Measurements from ENCODE around the gene GATB. TPM values are rescaled to one million over a fixed set of nuclear protein-coding genes. Genes with fewer than 3 reads are reported as not detected.
A peak's percentile ranks its signal among the peaks of the same experiment; 100 is the strongest.

Gene GATB
- total RNA-seq, 6 experiments from 2014 or later = 23.1 to 28.2 (median 24.4) TPM

GRCh38 chr4:151643564-151643963 lies 117.2 kb downstream of the GATB start:
- no peak for DNase-seq
- H3K4me3 Mint-ChIP-seq = no peak overlapping the region
- H3K4me1 Mint-ChIP-seq (ENCODE audit: low read depth) = peaks cover 17% of the 10 kb centered on the region
- H3K27ac Mint-ChIP-seq = no peak overlapping the region
- no peaks in the 10 kb centered on the region for H3K36me3 Mint-ChIP-seq (ENCODE audit: low read depth)
- no peak for TF ChIP-seq CTCF (IDR thresholded peaks at IDR 0.05)
- peaks cover 2% of the 10 kb centered on the region; the same call in 1 of the 2 replicates for H3K27me3 Mint-ChIP-seq (ENCODE audit: insufficient read depth)
- H3K9me3 Mint-ChIP-seq = no peaks in the 10 kb centered on the region

GRCh38 chr4:151641983-151642382 lies 118.8 kb downstream of the GATB start:
- H3K4me1 Mint-ChIP-seq (ENCODE audit: low read depth) = peaks cover 17% of the 10 kb centered on the region
- no peak for TF ChIP-seq CTCF (IDR thresholded peaks at IDR 0.05)

GRCh38 chr4:151641167-151641566 lies 119.6 kb downstream of the GATB start:
- Mint-ChIP-seq H3K4me3 (no peak overlapping the region), H3K36me3 (ENCODE audit: low read depth) (no peaks in the 10 kb centered on the region), H3K4me1 (ENCODE audit: low read depth) (peaks cover 17% of the 10 kb centered on the region), H3K9me3 (no peaks in the 10 kb centered on the region), H3K27ac (peak overlapping the region; percentile 54), H3K27me3 (ENCODE audit: insufficient read depth) (peaks cover 2% of the 10 kb centered on the region; the same call in 1 of the 2 replicates)
- DNase-seq = peak; percentile 68
- TF ChIP-seq CTCF (IDR thresholded peaks at IDR 0.05) = no peak

More at GRCh38 chr4:151641983-151642382, 118.8 kb downstream of the GATB start:
- Mint-ChIP-seq H3K4me3 (no peak overlapping the region), H3K9me3 (no peaks in the 10 kb centered on the region), H3K27me3 (ENCODE audit: insufficient read depth) (peaks cover 2% of the 10 kb centered on the region; the same call in 1 of the 2 replicates), H3K27ac (no peak overlapping the region), H3K36me3 (ENCODE audit: low read depth) (no peaks in the 10 kb centered on the region)
- no peak for DNase-seq

- Mint-ChIP-seq H3K4me1 (ENCODE audit: low read depth) (peaks cover 17% of the 10 kb centered on the region), H3K36me3 (ENCODE audit: low read depth) (no peaks in the 10 kb centered on the region)
Observed at GRCh38 chr4:151640381-151640780, 120.4 kb downstream of the GATB start.

GRCh38 chr4:151638295-151638858 lies 122.4 kb downstream of the GATB start:
- no peak overlapping the region for H3K4me3 Mint-ChIP-seq
- no peaks in the 10 kb centered on the region for H3K36me3 Mint-ChIP-seq (ENCODE audit: low read depth)
- no peak overlapping the region for H3K27ac Mint-ChIP-seq
- H3K9me3 Mint-ChIP-seq = no peaks in the 10 kb centered on the region
- H3K27me3 Mint-ChIP-seq (ENCODE audit: insufficient read depth) = no peaks in the 10 kb centered on the region
- no peak for TF ChIP-seq CTCF (IDR thresholded peaks at IDR 0.05)
- peaks cover 17% of the 10 kb centered on the region for H3K4me1 Mint-ChIP-seq (ENCODE audit: low read depth)
- DNase-seq = no peak

More at GRCh38 chr4:151640381-151640780, 120.4 kb downstream of the GATB start:
- Mint-ChIP-seq H3K27me3 (ENCODE audit: insufficient read depth) (peaks cover 2% of the 10 kb centered on the region; the same call in 1 of the 2 replicates), H3K4me3 (no peak overlapping the region), H3K9me3 (no peaks in the 10 kb centered on the region), H3K27ac (no peak overlapping the region; the same call in 1 of the 2 replicates)
- no peak for DNase-seq
- no peak for TF ChIP-seq CTCF (IDR thresholded peaks at IDR 0.05)
